Prostate gland (tissue), 2 donors: ENCODE data around the gene GLI2. TPM values are rescaled to one million over a fixed set of nuclear protein-coding genes. Genes with fewer than 3 reads are reported as not detected.

Experiments
- DNase-seq: peaks from one replicate; pipeline ENCODE4 v3.0.0-alpha.2; 2019; ENCODE audit warnings: low spot score
- H3K27ac ChIP-seq, 2 donors: fragments of 200-600 bp; sonication (generic); 2 replicates each; pipeline ENCODE4 v1.5.1; 2017 to 2019
- H3K27me3 ChIP-seq: fragments of 200-600 bp; sonication (generic); replicated peaks from 2 replicates; pipeline ENCODE4 v1.5.1; 2019; ENCODE audit not compliant: insufficient read depth
- H3K36me3 ChIP-seq, 2 donors: fragments of 200-600 bp; sonication (generic); 1 replicate in 1 of 2; 2 replicates in 1 of 2; pipeline versions ENCODE4 v1.5.1 to v1.8.1; 2017 to 2019
- H3K4me1 ChIP-seq: fragments of 200-600 bp; sonication (generic); replicated peaks from 2 replicates; pipeline ENCODE4 v1.5.1; 2019
- H3K4me3 ChIP-seq, 2 donors: fragments of 200-600 bp; sonication (generic); 2 replicates each; pipeline ENCODE4 v1.5.1; 2017 to 2019
- H3K9me3 ChIP-seq: fragments of 200-600 bp; sonication (generic); 2 replicates; pipeline ENCODE4 v1.5.1; 2017
- POLR2A ChIP-seq: fragments of 450-650 bp; IDR thresholded peaks from one replicate; pipeline ENCODE4 v1.6.1; 2016; ENCODE audit warnings: antibody characterized with exemption, mild to moderate bottlenecking
- POLR2AphosphoS5 ChIP-seq: sonication (generic); formaldehyde crosslinking; IDR thresholded peaks from one replicate; pipeline ENCODE4 v1.6.1; 2017; ENCODE audit warnings: antibody characterized with exemption
- WGBS: methylation state at CpG from one replicate; pipeline ENCODE4 v1.1.5; 2018; 5-methylcytosine and 5-hydroxymethylcytosine counted together
- intact Hi-C: fragments of 100-400 bp; cut with DNase I; formaldehyde crosslinking; loops from one replicate; pipeline ENCODE4 v1.14.2; 2022
- total RNA-seq, 2 donors: library from RNA; depleted of rRNA; stranded (reverse); fragments of >200 nt; gene quantifications; one replicate each; pipeline ENCODE4 v1.1.0, GENCODE V29; 2016
- TF ChIP-seq, protein P1 (sequence below), 4 experiments: fragments of 200-600 bp in 2 of 4; fragments of 450-650 bp in 2 of 4; sonication (generic) in 2 of 4; IDR thresholded peaks; 1 replicate in 3 of 4; 2 replicates in 1 of 4; pipeline ENCODE4 v1.5.1; 2016 to 2019; ENCODE audit warnings: antibody characterized with exemption in 4 of 4, mild to moderate bottlenecking in 2 of 4, moderate library complexity in 2 of 4

GLI2 gene
- total RNA-seq, 2 donors from 2014 or later, result 3.8 to 16.4 TPM

DNA sequence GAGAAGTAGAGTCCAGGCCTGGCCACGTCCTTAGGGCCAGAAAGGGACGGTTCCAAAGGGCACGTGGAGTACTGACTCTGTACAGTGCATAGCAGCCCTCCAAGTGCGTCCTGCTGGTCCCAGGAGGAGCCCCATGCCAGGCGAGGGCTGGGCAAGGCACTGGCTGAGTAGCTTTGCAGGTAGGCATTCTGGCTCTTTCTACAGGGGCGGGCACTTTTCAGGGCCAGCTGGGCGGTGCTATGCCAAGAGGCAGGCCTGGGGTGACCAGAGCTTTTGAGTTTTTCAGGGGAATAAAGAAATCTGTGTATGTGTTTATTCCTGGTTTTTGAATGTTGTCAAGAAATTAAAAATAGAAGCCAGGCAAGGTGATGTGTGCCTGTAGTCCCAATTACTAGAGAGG is 15.4 kb upstream of the GLI2 start:
- no peak for TF ChIP-seq POLR2A
- TF ChIP-seq, protein P1, sequence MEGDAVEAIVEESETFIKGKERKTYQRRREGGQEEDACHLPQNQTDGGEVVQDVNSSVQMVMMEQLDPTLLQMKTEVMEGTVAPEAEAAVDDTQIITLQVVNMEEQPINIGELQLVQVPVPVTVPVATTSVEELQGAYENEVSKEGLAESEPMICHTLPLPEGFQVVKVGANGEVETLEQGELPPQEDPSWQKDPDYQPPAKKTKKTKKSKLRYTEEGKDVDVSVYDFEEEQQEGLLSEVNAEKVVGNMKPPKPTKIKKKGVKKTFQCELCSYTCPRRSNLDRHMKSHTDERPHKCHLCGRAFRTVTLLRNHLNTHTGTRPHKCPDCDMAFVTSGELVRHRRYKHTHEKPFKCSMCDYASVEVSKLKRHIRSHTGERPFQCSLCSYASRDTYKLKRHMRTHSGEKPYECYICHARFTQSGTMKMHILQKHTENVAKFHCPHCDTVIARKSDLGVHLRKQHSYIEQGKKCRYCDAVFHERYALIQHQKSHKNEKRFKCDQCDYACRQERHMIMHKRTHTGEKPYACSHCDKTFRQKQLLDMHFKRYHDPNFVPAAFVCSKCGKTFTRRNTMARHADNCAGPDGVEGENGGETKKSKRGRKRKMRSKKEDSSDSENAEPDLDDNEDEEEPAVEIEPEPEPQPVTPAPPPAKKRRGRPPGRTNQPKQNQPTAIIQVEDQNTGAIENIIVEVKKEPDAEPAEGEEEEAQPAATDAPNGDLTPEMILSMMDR (IDR thresholded peaks at IDR 0.05), result no peak
- no peak for TF ChIP-seq POLR2AphosphoS5
- intact Hi-C loops, result no loop called here
- no peaks in the 10 kb centered on the region for H3K4me1 ChIP-seq
- no peaks in the 10 kb centered on the region for H3K36me3 ChIP-seq
- H3K9me3 ChIP-seq, result no peaks in the 10 kb centered on the region
- no peak overlapping the region for H3K4me3 ChIP-seq
- DNase-seq, result no peak
- no peak overlapping the region for H3K27ac ChIP-seq
- WGBS, result 94% methylated on average over 7 of the region's 7 CpGs
- no peaks in the 10 kb centered on the region for H3K27me3 ChIP-seq

GRCh38 chr2:120720746-120721375 is 14.8 kb upstream of the GLI2 start:
- Histone ChIP-seq H3K9me3 (no peaks in the 10 kb centered on the region), H3K27ac (no peak overlapping the region), H3K4me1 (no peaks in the 10 kb centered on the region), H3K36me3 (no peaks in the 10 kb centered on the region), H3K27me3 (no peaks in the 10 kb centered on the region), H3K4me3 (no peak overlapping the region)
- WGBS, result 92% methylated on average over 8 of the region's 8 CpGs
- no peak for TF ChIP-seq POLR2A
- intact Hi-C loops, result no loop called here
- DNase-seq, result no peak

DNA sequence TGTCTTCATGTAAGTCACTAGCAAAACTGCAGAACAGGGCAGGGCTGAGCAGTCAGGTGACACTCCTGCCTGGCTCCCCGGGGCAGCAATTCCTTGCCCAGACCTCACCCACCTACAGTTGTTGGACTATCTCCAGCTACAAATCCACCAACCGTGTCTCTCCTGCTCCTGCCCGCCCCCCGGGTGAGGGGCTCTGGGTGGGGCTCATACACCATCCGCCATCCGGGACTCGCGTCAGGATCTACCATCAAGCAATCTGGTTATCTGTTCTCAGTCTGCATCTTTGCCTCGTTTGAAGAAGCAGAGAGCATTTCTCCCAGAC is 13.5 kb upstream of the GLI2 start:
- TF ChIP-seq POLR2A, result no peak
- TF ChIP-seq POLR2AphosphoS5, result no peak
- DNase-seq, result no peak
- Histone ChIP-seq H3K4me1 (no peaks in the 10 kb centered on the region), H3K4me3 (no peak overlapping the region), H3K9me3 (no peaks in the 10 kb centered on the region), H3K27ac (no peak overlapping the region), H3K36me3 (no peaks in the 10 kb centered on the region), H3K27me3 (no peaks in the 10 kb centered on the region)
- 45% methylated on average over 9 of the region's 9 CpGs for WGBS
- intact Hi-C loops, result no loop called here

GRCh38 chr2:120722568-120723421 is 12.9 kb upstream of the GLI2 start:
- H3K36me3 ChIP-seq, result no peaks in the 10 kb centered on the region
- H3K27ac ChIP-seq, result no peak overlapping the region
- WGBS, result 44% methylated on average over 11 of the region's 11 CpGs
- no peak for DNase-seq
- no peaks in the 10 kb centered on the region for H3K9me3 ChIP-seq
- intact Hi-C loops, result no loop called here
- TF ChIP-seq POLR2AphosphoS5 (no peak), POLR2A (no peak)
- TF ChIP-seq, protein P1 (IDR thresholded peaks at IDR 0.05), result no peak
- no peaks in the 10 kb centered on the region for H3K27me3 ChIP-seq
- H3K4me3 ChIP-seq, result no peak overlapping the region
- no peaks in the 10 kb centered on the region for H3K4me1 ChIP-seq

DNA sequence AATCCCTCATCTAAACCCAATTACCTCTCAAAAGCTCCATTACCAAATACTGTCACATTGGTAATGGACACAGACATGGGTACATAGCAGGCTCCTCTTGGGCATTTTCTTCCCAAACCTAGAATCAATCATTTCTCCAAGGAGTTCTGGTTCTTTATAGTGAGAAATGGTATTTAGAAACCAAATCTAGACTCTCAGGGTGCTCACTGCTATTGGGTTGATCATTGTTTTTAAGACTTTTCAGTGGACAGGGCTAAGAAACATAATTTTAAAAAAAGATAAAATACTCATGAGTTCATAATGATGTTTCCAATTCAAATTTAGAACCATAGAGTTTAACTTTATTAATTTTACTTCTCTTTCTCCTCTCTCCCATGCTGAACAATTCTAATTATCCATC is 9.4 kb upstream of the GLI2 start:
- Histone ChIP-seq H3K4me1 (no peaks in the 10 kb centered on the region), H3K27ac (no peak overlapping the region), H3K27me3 (no peaks in the 10 kb centered on the region), H3K9me3 (no peaks in the 10 kb centered on the region), H3K4me3 (no peak overlapping the region), H3K36me3 (no peaks in the 10 kb centered on the region)
- DNase-seq, result no peak
- TF ChIP-seq POLR2A (no peak), POLR2AphosphoS5 (no peak)
- TF ChIP-seq, protein P1 (IDR thresholded peaks at IDR 0.05), result no peak
- intact Hi-C loops, result no loop called here
